H1 (cell line): ENCODE measurements around the gene ZFAND2B. TPM values are rescaled to one million over a fixed set of nuclear protein-coding genes. Genes with fewer than 3 reads are reported as not detected.

Experiments
- CTCF ChIA-PET: fragments of 300-600 bp; sonication (Branson Sonifier 250); formaldehyde crosslinking; loops from one replicate; lab custom pipeline; 2021; ENCODE audit not compliant: partially characterized antibody; lab: Charles Lee
- POLR2A ChIA-PET: fragments of 300-600 bp; sonication (Branson Sonifier 250); formaldehyde crosslinking; loops from one replicate; lab custom pipeline; 2021; ENCODE audit warnings: inconsistent platforms; ENCODE audit not compliant: partially characterized antibody; lab: Charles Lee
- DNase-seq, 2 experiments: peaks; one replicate each; pipeline versions ENCODE4 v3.0.0 to v3.0.0-alpha.2; 2010 to 2022; ENCODE audit warnings: low spot score in 2 of 2, low read depth in 1 of 2, mixed read lengths in 1 of 2
- FAIRE-seq: peaks from 2 replicates; lab custom pipeline; 2011; peaks lifted over from hg19 to GRCh38; lab: Jason Lieb, UNC
- H2AFZ ChIP-seq: 2 replicates; pipeline ENCODE4 v1.8.1; 2012; ENCODE audit warnings: low read length, inconsistent platforms
- H2AK5ac ChIP-seq: 2 replicates; pipeline ENCODE4 v1.6.1; 2013; ENCODE audit warnings: low read depth, low read length
- H2BK120ac ChIP-seq: replicated peaks from 2 replicates; pipeline ENCODE3; 2013; ENCODE audit warnings: low read depth, low read length, inconsistent platforms
- H2BK12ac ChIP-seq: 2 replicates; pipeline ENCODE4 v1.6.1; 2013; ENCODE audit warnings: low read depth, low read length
- H2BK15ac ChIP-seq: 2 replicates; pipeline ENCODE4 v1.6.1; 2013; ENCODE audit warnings: low read length
- H2BK20ac ChIP-seq: 2 replicates; pipeline ENCODE4 v1.6.1; 2013; ENCODE audit warnings: low read length
- H2BK5ac ChIP-seq: 2 replicates; pipeline ENCODE4 v1.6.1; 2013; ENCODE audit warnings: low read depth, low read length
- H3K14ac ChIP-seq: 2 replicates; pipeline ENCODE4 v1.6.1; 2013; ENCODE audit warnings: inconsistent platforms; ENCODE audit not compliant: insufficient read length
- H3K18ac ChIP-seq: 2 replicates; pipeline ENCODE4 v1.6.1; 2013; ENCODE audit warnings: low read length; ENCODE audit errors: extremely low read depth
- H3K23ac ChIP-seq: 2 replicates; pipeline ENCODE4 v1.6.1; 2013; ENCODE audit warnings: inconsistent platforms; ENCODE audit not compliant: insufficient read length
- H3K23me2 ChIP-seq: 2 replicates; pipeline ENCODE4 v1.6.1; 2013; ENCODE audit warnings: low read depth, low read length
- H3K27ac ChIP-seq: 2 replicates; pipeline ENCODE4 v1.6.1; 2011; ENCODE audit warnings: low read depth, low read length, inconsistent platforms
- H3K27me3 ChIP-seq, 4 experiments: replicated peaks in 1 of 4; 1 replicate in 1 of 4; 2 replicates in 3 of 4; pipeline versions ENCODE4 v1.6.1 to v1.8.1; 2011 to 2013; ENCODE audit warnings: low read length in 3 of 4, mild to moderate bottlenecking in 3 of 4, inconsistent platforms in 2 of 4, mixed read lengths in 2 of 4, moderate library complexity in 1 of 4; ENCODE audit not compliant: control insufficient read depth in 3 of 4, insufficient read depth in 3 of 4; ENCODE audit errors: extremely low read depth in 1 of 4
- H3K36me3 ChIP-seq, 4 experiments: 2 replicates each; pipeline versions ENCODE4 v1.6.1 to v1.8.1; 2011 to 2013; ENCODE audit warnings: mild to moderate bottlenecking in 4 of 4, low read length in 3 of 4, moderate library complexity in 2 of 4, control low read depth in 1 of 4, inconsistent platforms in 1 of 4; ENCODE audit not compliant: insufficient read depth in 4 of 4, control insufficient read depth in 2 of 4
- H3K4ac ChIP-seq: replicated peaks from 2 replicates; pipeline ENCODE3; 2013; ENCODE audit warnings: low read length, low read depth, mixed read lengths, inconsistent platforms; ENCODE audit not compliant: insufficient read length
- H3K4me1 ChIP-seq, 4 experiments: replicated peaks in 1 of 4; 1 replicate in 1 of 4; 2 replicates in 3 of 4; pipeline versions ENCODE4 v1.6.1 to v1.8.1; 2011 to 2013; ENCODE audit warnings: low read length in 3 of 4, inconsistent platforms in 2 of 4, mixed read lengths in 1 of 4; ENCODE audit not compliant: insufficient read depth in 4 of 4, control insufficient read depth in 3 of 4
- H3K4me2 ChIP-seq, 2 experiments: 2 replicates each; pipeline versions ENCODE4 v1.6.1 to v1.8.1; 2011 to 2013; ENCODE audit warnings: low read depth in 2 of 2, low read length in 2 of 2, control low read depth in 1 of 2, inconsistent platforms in 1 of 2, mild to moderate bottlenecking in 1 of 2; ENCODE audit not compliant: insufficient read depth in 1 of 2
- H3K4me3 ChIP-seq, 4 experiments: fragments of 200-600, 300-600 bp in 1 of 4; sonication (generic), shearing (Covaris generic), sonication (Bioruptor Twin) in 1 of 4; 2 replicates each; pipeline versions ENCODE4 v1.5.1 to v1.8.1; 2011 to 2016; ENCODE audit warnings: low read length in 4 of 4, low read depth in 3 of 4, control low read depth in 2 of 4, inconsistent platforms in 2 of 4, mild to moderate bottlenecking in 2 of 4, mixed read lengths in 1 of 4, moderate library complexity in 1 of 4; ENCODE audit not compliant: insufficient read depth in 2 of 4; ENCODE audit errors: extremely low read depth in 1 of 4
- H3K56ac ChIP-seq: replicated peaks from 2 replicates; pipeline ENCODE3; 2013; ENCODE audit warnings: low read depth, mild to moderate bottlenecking, mixed read lengths, low read length, inconsistent platforms; ENCODE audit not compliant: insufficient read length
- H3K79me1 ChIP-seq: 2 replicates; pipeline ENCODE4 v1.6.1; 2013; ENCODE audit warnings: low read depth, low read length, control low read depth
- H3K79me2 ChIP-seq, 2 experiments: 2 replicates each; pipeline versions ENCODE4 v1.6.1 to v1.8.1; 2012 to 2013; ENCODE audit warnings: low read length in 2 of 2, mild to moderate bottlenecking in 2 of 2, inconsistent platforms in 1 of 2; ENCODE audit not compliant: insufficient read depth in 2 of 2, control insufficient read depth in 1 of 2
- H3K9ac ChIP-seq, 4 experiments: replicated peaks in 1 of 4; 1 replicate in 1 of 4; 2 replicates in 3 of 4; pipeline versions ENCODE4 v1.6.1 to v1.8.1; 2011 to 2013; ENCODE audit warnings: low read depth in 3 of 4, low read length in 3 of 4, control low read depth in 2 of 4, mild to moderate bottlenecking in 2 of 4, moderate library complexity in 2 of 4, inconsistent platforms in 1 of 4; ENCODE audit errors: extremely low read depth in 1 of 4
- H3K9me3 ChIP-seq, 2 experiments: 2 replicates each; pipeline versions ENCODE4 v1.6.1 to v1.8.1; 2012 to 2013; ENCODE audit warnings: mild to moderate bottlenecking in 2 of 2, moderate library complexity in 2 of 2, control low read depth in 1 of 2, inconsistent platforms in 1 of 2, low read depth in 1 of 2, low read length in 1 of 2, mixed read lengths in 1 of 2; ENCODE audit not compliant: insufficient read depth in 2 of 2
- H4K20me1 ChIP-seq, 2 experiments: replicated peaks in 1 of 2; 2 replicates each; pipeline versions ENCODE3 to v1.8.1; 2011 to 2013; ENCODE audit warnings: inconsistent platforms in 2 of 2, low read length in 2 of 2, mild to moderate bottlenecking in 1 of 2; ENCODE audit not compliant: insufficient read depth in 2 of 2, control insufficient read depth in 1 of 2
- H4K5ac ChIP-seq: 2 replicates; pipeline ENCODE4 v1.6.1; 2013; ENCODE audit warnings: low read length, low read depth, mixed read lengths, inconsistent platforms; ENCODE audit not compliant: insufficient read length
- H4K8ac ChIP-seq: 2 replicates; pipeline ENCODE4 v1.8.0; 2013; ENCODE audit warnings: mild to moderate bottlenecking, moderate library complexity, low read length, inconsistent platforms; ENCODE audit not compliant: insufficient read depth; ENCODE audit errors: extremely low read depth
- H4K91ac ChIP-seq: replicated peaks from 2 replicates; pipeline ENCODE3; 2013; ENCODE audit warnings: low read length, mixed read lengths, inconsistent platforms; ENCODE audit not compliant: insufficient read length
- ASH2L ChIP-seq: fragments of 200-600, 300-600 bp; sonication (generic); IDR thresholded peaks from one replicate; pipeline ENCODE4 v1.7.1; 2017; ENCODE audit warnings: low read length
- CBX5 ChIP-seq: fragments of 300-800, 300-1000 bp; sonication (generic); IDR thresholded peaks from 2 replicates; pipeline ENCODE4 v1.7.1; 2016; ENCODE audit warnings: antibody characterized with exemption, low read length, low read depth
- CTBP2 ChIP-seq: IDR thresholded peaks from 2 replicates; pipeline ENCODE4 v1.7.0; 2011; ENCODE audit warnings: borderline replicate concordance, mild to moderate bottlenecking, moderate library complexity, mixed read lengths, low read length; ENCODE audit not compliant: insufficient read depth, insufficient read length
- EP300 ChIP-seq, 2 experiments: IDR thresholded peaks; 1 replicate in 1 of 2; 2 replicates in 1 of 2; pipeline ENCODE4 v1.6.1; 2011 to 2012; ENCODE audit warnings: low read depth in 2 of 2, low read length in 2 of 2, mild to moderate bottlenecking in 2 of 2, borderline replicate concordance in 1 of 2, inconsistent platforms in 1 of 2, moderate library complexity in 1 of 2
- FOSL1 ChIP-seq: IDR thresholded peaks from 2 replicates; pipeline ENCODE4 v1.6.1; 2011; ENCODE audit warnings: mild to moderate bottlenecking, low read depth, low read length, moderate library complexity; ENCODE audit not compliant: insufficient read depth
- GABPA ChIP-seq: IDR thresholded peaks from 2 replicates; pipeline ENCODE4 v1.6.1; 2011; ENCODE audit warnings: mild to moderate bottlenecking, low read length, moderate library complexity, borderline replicate concordance; ENCODE audit not compliant: insufficient read depth
- GTF2F1 ChIP-seq: IDR thresholded peaks from 2 replicates; pipeline ENCODE4 v1.6.1; 2012; ENCODE audit warnings: low read depth, low read length, improper control_type of control experiment, borderline replicate concordance
- HDAC6 ChIP-seq: IDR thresholded peaks from one replicate; pipeline ENCODE4 v1.7.1; 2012; ENCODE audit warnings: low read depth, mild to moderate bottlenecking, inconsistent platforms, low read length, moderate library complexity
- MAX ChIP-seq: IDR thresholded peaks from 2 replicates; pipeline ENCODE4 v1.6.1; 2012; ENCODE audit warnings: inconsistent platforms
- NANOG ChIP-seq: IDR thresholded peaks from 2 replicates; pipeline ENCODE4 v1.6.1; 2011; ENCODE audit warnings: low read length, low read depth, mild to moderate bottlenecking, inconsistent platforms; ENCODE audit not compliant: insufficient read depth, poor library complexity, severe bottlenecking
- POLR2AphosphoS5 ChIP-seq: IDR thresholded peaks from 2 replicates; pipeline ENCODE4 v1.6.1; 2011; ENCODE audit warnings: low read depth, low read length
- SP2 ChIP-seq: IDR thresholded peaks from 2 replicates; pipeline ENCODE4 v1.6.1; 2012; ENCODE audit warnings: mild to moderate bottlenecking, low read length, inconsistent platforms
- SUZ12 ChIP-seq: fragments of 200-600 bp; sonication (generic); IDR thresholded peaks from 2 replicates; pipeline ENCODE4 v1.6.1; 2012; ENCODE audit warnings: mild to moderate bottlenecking, inconsistent platforms, low read length, moderate library complexity, mixed read lengths
- WGBS, 2 experiments: shearing (Covaris generic) in 1 of 2; methylation state at CpG; one replicate each; pipeline versions ENCODE4 v1.1.6 to v1.1.7; 2013 to 2015; ENCODE audit warnings: low lambda C conversion rate in 2 of 2, mixed read lengths in 2 of 2, inconsistent platforms in 1 of 2, low coverage in 1 of 2, missing lambda C conversion rate in 1 of 2; ENCODE audit not compliant: insufficient replicate concordance in 2 of 2, insufficient coverage in 1 of 2, insufficient read length in 1 of 2; ENCODE audit errors: extremely low coverage in 1 of 2, missing lambda C conversion rate in 1 of 2; 5-methylcytosine and 5-hydroxymethylcytosine counted together
- polyA plus RNA-seq, 7 experiments: library from polyadenylated mRNA; depleted of rRNA in 3 of 7; stranded (reverse) in 5 of 7; unstranded in 2 of 7; fragments of >200 nt in 5 of 7; fragments of 200-250 nt in 2 of 7; gene quantifications; 1 replicate in 5 of 7; 2 replicates in 1 of 7; 4 replicates in 1 of 7; pipeline versions ENCODE4 v1.2.1 to v1.2.3, GENCODE V29; 2011 to 2013; ENCODE audit warnings: missing spikeins in 2 of 7, mixed read lengths in 2 of 7
- total RNA-seq: library from RNA; stranded (reverse); fragmentation: NEBNext Ultra II Directional; extraction: Animal tissue kit (Norgen Biotek cat#: 25700); gene quantifications from 2 replicates; pipeline ENCODE4 v1.2.1, GENCODE V29; 2021

ZFAND2B gene
- total and polyA plus RNA-seq, 2 of the 8 experiments (the other 6 are each of a cell fraction or from before 2014, with no cell fraction given), result 16.0 to 17.9 TPM

DNA sequence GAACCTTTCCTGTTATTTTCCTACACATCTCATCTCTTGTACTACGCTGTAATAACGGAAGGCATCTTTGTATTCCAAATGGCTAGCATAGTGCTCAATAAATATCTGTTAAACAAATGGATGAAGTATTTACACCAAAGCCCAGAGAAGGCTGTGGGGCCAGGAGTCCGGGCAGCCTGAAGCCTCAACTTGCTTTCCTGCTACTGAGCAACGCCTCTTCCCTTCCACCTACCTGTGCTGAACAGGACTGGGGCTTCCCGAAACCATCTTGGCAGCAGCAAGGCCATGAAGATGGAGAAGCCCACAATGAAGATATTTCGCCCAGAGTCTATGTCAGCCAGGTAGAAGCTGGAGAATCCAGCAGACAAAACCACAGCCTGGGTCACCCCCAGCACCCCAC is 43.4 kb upstream of the ZFAND2B start:
- Histone ChIP-seq H3K4me2 (no peak overlapping the region), H3K36me3 (no peaks in the 10 kb centered on the region; a peak in 1 of 8 replicates), H3K4me3 (no peak overlapping the region), H3K79me2 (no peaks in the 10 kb centered on the region), H4K91ac (no peak overlapping the region), H3K9me3 (no peaks in the 10 kb centered on the region), H2AK5ac (no peak overlapping the region), H2AFZ (no peak overlapping the region), H3K23me2 (peaks cover 2% of the 10 kb centered on the region; the same call in 1 of the 2 replicates), H3K14ac (no peak overlapping the region), H3K79me1 (no peaks in the 10 kb centered on the region; the same call in 1 of the 2 replicates), H2BK12ac (no peak overlapping the region), H3K4ac (no peak overlapping the region), H2BK20ac (no peak overlapping the region), H3K27ac (no peak overlapping the region), H3K9ac (no peak overlapping the region), H3K27me3 (no peaks in the 10 kb centered on the region; a peak in 2 of 7 replicates), H2BK15ac (no peak overlapping the region), H4K5ac (no peak overlapping the region), H4K20me1 (peaks cover 2 to 5% of the 10 kb centered on the region in 2 experiments), H3K23ac (no peak overlapping the region), H3K4me1 (peaks cover 0 to 5% (median 2%) of the 10 kb centered on the region in 4 experiments; a peak in 3 of 7 replicates), H2BK5ac (no peak overlapping the region), H2BK120ac (no peak overlapping the region), H4K8ac (no peak overlapping the region), H3K18ac (no peak overlapping the region), H3K56ac (no peak overlapping the region)
- DNase-seq, result no peak
- POLR2A ChIA-PET, result interaction anchor here (0.6 kb wide), 1 partner anchor 50 kb away, joined by 3 read pairs; no protein-coding TSS in a partner anchor
- FAIRE-seq, result no peak
- 85% methylated on average over 6 of the region's 6 CpGs; no CpG with 5 or more reads in 1 of the 2 experiments for WGBS, 2 experiments
- CTCF ChIA-PET, result interaction anchor here (0.7 to 1.7 kb wide), 5 partner anchors 11 to 132 kb away, joined by 3 to 8 read pairs (median 4); partner anchors contain the start of gene CNPPD1
- TF ChIP-seq EP300 (IDR thresholded peaks at IDR 0.05; ENCODE audit: borderline replicate concordance in 1 of 2, low read depth in 2 of 2, low read length in 2 of 2), result no peak
- TF ChIP-seq ASH2L, result no peak
- no peak for TF ChIP-seq CBX5
- no peak for TF ChIP-seq MAX
- no peak for TF ChIP-seq POLR2AphosphoS5
- no peak for TF ChIP-seq CTBP2
- TF ChIP-seq GTF2F1, result no peak
- no peak for TF ChIP-seq NANOG
- TF ChIP-seq SUZ12, result no peak
- no peak for TF ChIP-seq SP2
- no peak for TF ChIP-seq FOSL1
- no peak for TF ChIP-seq GABPA
- no peak for TF ChIP-seq HDAC6
